Muscle layer of colon (tissue), 2 donors: Measurements from ENCODE around the gene WDR64.
"Not testable (repeated sequence)": the region's sequence is repeated elsewhere in the genome, so short reads cannot be mapped to it uniquely, and the experiment has no call there.

Experiments used
- H3K27ac ChIP-seq: one replicate; pipeline ENCODE4 v1.7.0; 2013; ENCODE audit warnings: low read depth, mild to moderate bottlenecking, low read length, moderate library complexity
- H3K27me3 ChIP-seq, 2 donors: one replicate each; pipeline ENCODE4 v1.7.0; 2013; ENCODE audit warnings: low read length in 2 of 2, mild to moderate bottlenecking in 2 of 2; ENCODE audit not compliant: insufficient read depth in 2 of 2, control insufficient read depth in 1 of 2
- H3K36me3 ChIP-seq: one replicate; pipeline ENCODE4 v1.7.0; 2013; ENCODE audit warnings: mild to moderate bottlenecking, low read length; ENCODE audit not compliant: insufficient read depth
- H3K4me1 ChIP-seq: one replicate; pipeline ENCODE4 v1.7.0; 2013; ENCODE audit warnings: mild to moderate bottlenecking, low read length; ENCODE audit not compliant: insufficient read depth
- H3K4me3 ChIP-seq, 2 donors: one replicate each; pipeline ENCODE4 v1.7.0; 2013; ENCODE audit warnings: low read length in 2 of 2, low read depth in 1 of 2, mild to moderate bottlenecking in 1 of 2, moderate library complexity in 1 of 2
- H3K9ac ChIP-seq: one replicate; pipeline ENCODE4 v1.7.0; 2013; ENCODE audit warnings: low read length
- H3K9me3 ChIP-seq: one replicate; pipeline ENCODE4 v1.7.0; 2013; ENCODE audit warnings: mild to moderate bottlenecking, low read length
- donor health status: abdominal sarcoma.
- donor health status: Adenocarcinoma of cecum.

WDR64 gene

GRCh38 chr1:241695246-241696171 is 43.4 kb downstream of the WDR64 start:
- Histone ChIP-seq H3K4me3 (no peak overlapping the region), H3K27ac (no peak overlapping the region), H3K27me3 (peaks cover 0 to 4% of the 10 kb centered on the region in 2 donors), H3K9ac (no peak overlapping the region), H3K9me3 (no peaks in the 10 kb centered on the region), H3K4me1 (no peaks in the 10 kb centered on the region), H3K36me3 (no peaks in the 10 kb centered on the region)

GRCh38 chr1:241696172-241696814 is 44.2 kb downstream of the WDR64 start:
- Histone ChIP-seq H3K4me1 (no peaks in the 10 kb centered on the region), H3K4me3 (no peak overlapping the region), H3K9me3 (no peaks in the 10 kb centered on the region), H3K9ac (no peak overlapping the region), H3K27me3 (peaks cover 0 to 4% of the 10 kb centered on the region in 2 donors), H3K36me3 (no peaks in the 10 kb centered on the region), H3K27ac (no peak overlapping the region)

- Histone ChIP-seq H3K9ac (no peak overlapping the region), H3K27ac (no peak overlapping the region), H3K9me3 (no peaks in the 10 kb centered on the region), H3K4me3 (no peak overlapping the region), H3K27me3 (peaks cover 0 to 4% of the 10 kb centered on the region in 2 donors), H3K4me1 (no peaks in the 10 kb centered on the region), H3K36me3 (no peaks in the 10 kb centered on the region)
Measured at GRCh38 chr1:241696815-241697639, 44.9 kb downstream of the WDR64 start.

- Histone ChIP-seq H3K4me3 (no peak overlapping the region), H3K36me3 (no peaks in the 10 kb centered on the region), H3K9me3 (no peaks in the 10 kb centered on the region), H3K4me1 (no peaks in the 10 kb centered on the region), H3K27ac (no peak overlapping the region), H3K27me3 (peaks cover 0 to 4% of the 10 kb centered on the region in 2 donors), H3K9ac (no peak overlapping the region)
Measured at GRCh38 chr1:241697640-241698018, 45.5 kb downstream of the WDR64 start.

- Histone ChIP-seq H3K4me1 (no peaks in the 10 kb centered on the region), H3K9ac (no peak overlapping the region), H3K36me3 (no peaks in the 10 kb centered on the region)
Measured at GRCh38 chr1:241698177-241698576, 46.1 kb downstream of the WDR64 start.

GRCh38 chr1:241701483-241702295 is 49.6 kb downstream of the WDR64 start:
- Histone ChIP-seq H3K4me1 (no peaks in the 10 kb centered on the region), H3K36me3 (no peaks in the 10 kb centered on the region), H3K27ac (no peak overlapping the region), H3K9ac (no peak overlapping the region), H3K4me3 (no peak overlapping the region), H3K9me3 (no peaks in the 10 kb centered on the region), H3K27me3 (no peaks in the 10 kb centered on the region)

More at GRCh38 chr1:241698177-241698576, 46.1 kb downstream of the WDR64 start:
- Histone ChIP-seq H3K4me3 (no peak overlapping the region), H3K27me3 (peaks cover 0 to under 1% of the 10 kb centered on the region in 2 donors), H3K27ac (no peak overlapping the region), H3K9me3 (no peaks in the 10 kb centered on the region)

GRCh38 chr1:241702442-241703373 is 50.6 kb downstream of the WDR64 start:
- Histone ChIP-seq H3K36me3 (no peaks in the 10 kb centered on the region), H3K27ac (no peak overlapping the region), H3K9ac (no peak overlapping the region), H3K4me3 (no peak overlapping the region), H3K9me3 (no peaks in the 10 kb centered on the region), H3K4me1 (no peaks in the 10 kb centered on the region), H3K27me3 (no peaks in the 10 kb centered on the region)

GRCh38 chr1:241703739-241704138 is 51.7 kb downstream of the WDR64 start:
- not testable (repeated sequence) for H3K9ac ChIP-seq, H3K4me3 ChIP-seq, H3K9me3 ChIP-seq, H3K36me3 ChIP-seq, H3K4me1 ChIP-seq, H3K27ac ChIP-seq, H3K27me3 ChIP-seq

- no peaks in the 10 kb centered on the region for H3K9me3 ChIP-seq
- no peak overlapping the region for H3K27ac ChIP-seq
- H3K27me3 ChIP-seq = no peaks in the 10 kb centered on the region
- H3K9ac ChIP-seq = no peak overlapping the region
- H3K4me3 ChIP-seq = no peak overlapping the region
- no peaks in the 10 kb centered on the region for H3K4me1 ChIP-seq
- no peaks in the 10 kb centered on the region for H3K36me3 ChIP-seq
Measured at GRCh38 chr1:241706257-241706656, 54.2 kb downstream of the WDR64 start.

- no peak overlapping the region for H3K9ac ChIP-seq
- no peaks in the 10 kb centered on the region for H3K4me1 ChIP-seq
- H3K4me3 ChIP-seq = no peak overlapping the region
- no peaks in the 10 kb centered on the region for H3K9me3 ChIP-seq
- no peaks in the 10 kb centered on the region for H3K36me3 ChIP-seq
- no peak overlapping the region for H3K27ac ChIP-seq
- H3K27me3 ChIP-seq = no peaks in the 10 kb centered on the region
Measured at GRCh38 chr1:241706967-241707366, 54.9 kb downstream of the WDR64 start.
